H7 (cell line): Measurements from ENCODE around the gene MSI2. TPM values are rescaled to one million over a fixed set of nuclear protein-coding genes. Genes with fewer than 3 reads are reported as not detected.
"Not testable (repeated sequence)": the region's sequence is repeated elsewhere in the genome, so short reads cannot be mapped to it uniquely, and the experiment has no call there.

Source experiments
- DNase-seq: peaks from one replicate; pipeline ENCODE4 v3.0.0; 2012
- H3K27me3 ChIP-seq: 2 replicates; pipeline ENCODE4 v1.6.0; 2011; ENCODE audit warnings: mild to moderate bottlenecking, low read length; ENCODE audit not compliant: control insufficient read depth, insufficient read depth
- H3K36me3 ChIP-seq: replicated peaks from 2 replicates; pipeline ENCODE4 v1.5.1; 2011; ENCODE audit warnings: low read length; ENCODE audit not compliant: control insufficient read depth, insufficient read depth
- H3K4me3 ChIP-seq: 2 replicates; pipeline ENCODE4 v1.5.1; 2011; ENCODE audit warnings: low read depth, mild to moderate bottlenecking, control low read depth, low read length, moderate library complexity; ENCODE audit not compliant: insufficient read depth
- total RNA-seq: library from RNA; depleted of rRNA; stranded (reverse); fragments of >200 nt; shearing (Covaris generic); gene quantifications from 2 replicates; pipeline ENCODE4 v1.2.3, GENCODE V29; 2014

Gene MSI2
- total RNA-seq, 1 experiment from 2014 or later, result 31.0 TPM

GRCh38 chr17:57286399-57287105 lies 30.2 kb downstream of the MSI2 start:
- DNase-seq, result no peak
- Histone ChIP-seq H3K4me3 (no peak overlapping the region), H3K36me3 (no peaks in the 10 kb centered on the region; the same call in none of the 2 replicates), H3K27me3 (no peaks in the 10 kb centered on the region)

- Histone ChIP-seq H3K27me3 (no peaks in the 10 kb centered on the region), H3K4me3 (no peak overlapping the region)
- DNase-seq, result no peak
Measured at GRCh38 chr17:57288040-57288772, 31.9 kb downstream of the MSI2 start.

GRCh38 chr17:57288773-57289121 lies 32.4 kb downstream of the MSI2 start:
- no peak for DNase-seq
- H3K36me3 ChIP-seq, result no peaks in the 10 kb centered on the region; the same call in none of the 2 replicates
- no peaks in the 10 kb centered on the region for H3K27me3 ChIP-seq
- H3K4me3 ChIP-seq, result no peak overlapping the region

More at GRCh38 chr17:57288040-57288772, 31.9 kb downstream of the MSI2 start:
- no peaks in the 10 kb centered on the region; the same call in none of the 2 replicates for H3K36me3 ChIP-seq

GRCh38 chr17:57289130-57289529 lies 32.8 kb downstream of the MSI2 start:
- no peak for DNase-seq
- Histone ChIP-seq H3K4me3 (no peak overlapping the region), H3K27me3 (no peaks in the 10 kb centered on the region), H3K36me3 (no peaks in the 10 kb centered on the region; the same call in none of the 2 replicates)

- DNase-seq, result no peak
- Histone ChIP-seq H3K27me3 (no peaks in the 10 kb centered on the region), H3K36me3 (no peaks in the 10 kb centered on the region; the same call in none of the 2 replicates), H3K4me3 (no peak overlapping the region)
Measured at GRCh38 chr17:57289613-57290012, 33.3 kb downstream of the MSI2 start.

- no peaks in the 10 kb centered on the region; the same call in none of the 2 replicates for H3K36me3 ChIP-seq
- no peak overlapping the region for H3K4me3 ChIP-seq
- no peak for DNase-seq
- H3K27me3 ChIP-seq, result no peaks in the 10 kb centered on the region
Measured at GRCh38 chr17:57290981-57291380, 34.7 kb downstream of the MSI2 start.

GRCh38 chr17:57292091-57292490 lies 35.8 kb downstream of the MSI2 start:
- Histone ChIP-seq H3K27me3 (no peaks in the 10 kb centered on the region), H3K4me3 (no peak overlapping the region), H3K36me3 (no peaks in the 10 kb centered on the region; the same call in 1 of the 2 replicates)
- no peak for DNase-seq

- H3K4me3 ChIP-seq, result no peak overlapping the region
- no peaks in the 10 kb centered on the region for H3K27me3 ChIP-seq
- H3K36me3 ChIP-seq, result no peaks in the 10 kb centered on the region; the same call in 1 of the 2 replicates
- no peak for DNase-seq
Measured at GRCh38 chr17:57293077-57293476, 36.8 kb downstream of the MSI2 start.

- no peak for DNase-seq
- H3K36me3 ChIP-seq, result no peaks in the 10 kb centered on the region; the same call in 1 of the 2 replicates
- H3K4me3 ChIP-seq, result no peak overlapping the region
Measured at GRCh38 chr17:57294101-57294500, 37.8 kb downstream of the MSI2 start.

GRCh38 chr17:57294629-57295501 lies 38.5 kb downstream of the MSI2 start:
- Histone ChIP-seq H3K36me3 (no peaks in the 10 kb centered on the region; the same call in 1 of the 2 replicates), H3K4me3 (no peak overlapping the region), H3K27me3 (no peaks in the 10 kb centered on the region)
- DNase-seq, result no peak

More at GRCh38 chr17:57294101-57294500, 37.8 kb downstream of the MSI2 start:
- no peaks in the 10 kb centered on the region for H3K27me3 ChIP-seq

GRCh38 chr17:57295526-57296023 lies 39.3 kb downstream of the MSI2 start:
- H3K4me3 ChIP-seq, result no peak overlapping the region
- H3K36me3 ChIP-seq, result no peaks in the 10 kb centered on the region; the same call in 1 of the 2 replicates
- no peaks in the 10 kb centered on the region for H3K27me3 ChIP-seq
- DNase-seq, result no peak

- H3K4me3 ChIP-seq, result no peak overlapping the region
- H3K36me3 ChIP-seq, result no peaks in the 10 kb centered on the region; the same call in 1 of the 2 replicates
- DNase-seq, result no peak
Measured at GRCh38 chr17:57296231-57296630, 39.9 kb downstream of the MSI2 start.

GRCh38 chr17:57299176-57299575 lies 42.9 kb downstream of the MSI2 start:
- Histone ChIP-seq H3K36me3 (no peaks in the 10 kb centered on the region; the same call in 1 of the 2 replicates), H3K4me3 (no peak overlapping the region), H3K27me3 (no peaks in the 10 kb centered on the region)
- DNase-seq, result no peak

More at GRCh38 chr17:57296231-57296630, 39.9 kb downstream of the MSI2 start:
- H3K27me3 ChIP-seq, result no peaks in the 10 kb centered on the region

- H3K4me3 ChIP-seq, DNase-seq, H3K36me3 ChIP-seq, H3K27me3 ChIP-seq: not testable (repeated sequence)
Measured at GRCh38 chr17:57300592-57300991, 44.3 kb downstream of the MSI2 start.
